A673 (cell line): ENCODE data around the gene PPP2R3B. TPM values are rescaled to one million over a fixed set of nuclear protein-coding genes. Genes with fewer than 3 reads are reported as not detected.

ENCODE experiments used
- BruUV-seq: library from RNA; stranded (reverse); fragments of 400-500 nt; replicated peaks from 2 replicates; lab custom pipeline; 2021; lab: Mats Ljungman, UMichigan
- CTCF ChIA-PET: fragments of 300-600 bp; sonication (Branson Sonifier 250); formaldehyde crosslinking; loops from one replicate; lab custom pipeline; 2022; ENCODE audit warnings: antibody characterized with exemption; lab: Charles Lee
- POLR2A ChIA-PET: fragments of 300-600 bp; sonication (Branson Sonifier 250); formaldehyde crosslinking; loops from one replicate; lab custom pipeline; 2022; ENCODE audit warnings: antibody characterized with exemption; ENCODE audit not compliant: low non-redundant PET; lab: Charles Lee
- DNase-seq: peaks from one replicate; pipeline ENCODE4 v3.0.0-alpha.2; 2015; ENCODE audit warnings: low spot score
- H3K27ac ChIP-seq: fragments of 200-600 bp; sonication (generic); 2 replicates; pipeline ENCODE4 v1.5.1; 2016; ENCODE audit warnings: mixed run types, low read depth, mild to moderate bottlenecking, mixed read lengths, antibody characterized with exemption, low read length; ENCODE audit not compliant: poor library complexity, severe bottlenecking
- H3K27me3 ChIP-seq: fragments of 200-600 bp; sonication (generic); replicated peaks from 2 replicates; pipeline ENCODE4 v1.6.1; 2017; ENCODE audit warnings: mixed run types, low read depth, mild to moderate bottlenecking, mixed read lengths, antibody characterized with exemption, low read length; ENCODE audit not compliant: insufficient read depth, poor library complexity
- H3K36me3 ChIP-seq: fragments of 200-600 bp; sonication (generic); 2 replicates; pipeline ENCODE4 v1.6.1; 2016; ENCODE audit warnings: mixed run types, mild to moderate bottlenecking, mixed read lengths, antibody characterized with exemption, low read length; ENCODE audit not compliant: insufficient read depth, poor library complexity, severe bottlenecking
- H3K4me1 ChIP-seq: fragments of 200-600 bp; sonication (generic); 2 replicates; pipeline ENCODE4 v1.6.1; 2017; ENCODE audit warnings: mixed run types, mild to moderate bottlenecking, mixed read lengths, antibody characterized with exemption, low read length; ENCODE audit not compliant: insufficient read depth, poor library complexity, severe bottlenecking
- H3K4me3 ChIP-seq: fragments of 200-600 bp; sonication (generic); 2 replicates; pipeline ENCODE4 v1.5.1; 2016; ENCODE audit warnings: low read depth, mixed run types, mild to moderate bottlenecking, mixed read lengths, low read length; ENCODE audit not compliant: poor library complexity, severe bottlenecking
- H3K9me3 ChIP-seq: fragments of 200-600 bp; sonication (generic); 2 replicates; pipeline ENCODE4 v1.6.1; 2016; ENCODE audit warnings: mixed run types, low read depth, mild to moderate bottlenecking, mixed read lengths, antibody characterized with exemption, low read length; ENCODE audit not compliant: poor library complexity, severe bottlenecking
- CTCF ChIP-seq: fragments of 300-800, 200-600 bp; sonication (generic); conservative IDR thresholded peaks from 2 replicates; pipeline ENCODE4 v1.5.1; 2017; ENCODE audit warnings: low read depth, mild to moderate bottlenecking, antibody characterized with exemption, low read length, moderate library complexity, mixed read lengths
- EZH2 ChIP-seq: fragments of 200-600 bp; sonication (generic); IDR thresholded peaks from 2 replicates; pipeline ENCODE4 v1.6.1; 2017; ENCODE audit warnings: borderline replicate concordance, low read depth, mild to moderate bottlenecking, mixed read lengths, antibody characterized with exemption, low read length; ENCODE audit not compliant: poor library complexity, severe bottlenecking
- intact Hi-C: fragments of 100-400 bp; cut with micrococcal nuclease; formaldehyde crosslinking; loops from one replicate; pipeline ENCODE4 v1.10.0; 2022; ENCODE audit not compliant: unreplicated experiment
- total RNA-seq: library from RNA; stranded (reverse); gene quantifications from 2 replicates; pipeline ENCODE4 v1.2.3, GENCODE V29; 2021

Gene PPP2R3B
- total RNA-seq, 1 experiment from 2014 or later = 43.6 TPM

- ChIA-PET CTCF (no interaction called here), POLR2A (no interaction called here)
- BruUV-seq = no TSS peak
- no peak for TF ChIP-seq EZH2
- no peak for TF ChIP-seq CTCF
- Histone ChIP-seq H3K9me3 (no peaks in the 10 kb centered on the region), H3K4me3 (no peak overlapping the region), H3K36me3 (no peaks in the 10 kb centered on the region), H3K27me3 (no peaks in the 10 kb centered on the region), H3K27ac (no peak overlapping the region), H3K4me1 (no peaks in the 10 kb centered on the region)
- DNase-seq = no peak
- intact Hi-C loops = no loop called here
Observed at GRCh38 chrX:397575-397974, 10.9 kb upstream of the PPP2R3B start.

GRCh38 chrX:394830-395229, 8.1 kb upstream of the PPP2R3B start:
- intact Hi-C loops = no loop called here
- ChIA-PET POLR2A (no interaction called here), CTCF (no interaction called here)
- no peaks in the 10 kb centered on the region for H3K9me3 ChIP-seq
- H3K27ac ChIP-seq = no peak overlapping the region
- H3K4me1 ChIP-seq = no peaks in the 10 kb centered on the region
- no peak overlapping the region for H3K4me3 ChIP-seq
- no peak for DNase-seq
- no peaks in the 10 kb centered on the region for H3K36me3 ChIP-seq
- no peak for TF ChIP-seq CTCF
- no peak for TF ChIP-seq EZH2
- H3K27me3 ChIP-seq = no peaks in the 10 kb centered on the region
- no TSS peak for BruUV-seq

GRCh38 chrX:392575-392846, 5.8 kb upstream of the PPP2R3B start:
- no TSS peak for BruUV-seq
- H3K4me1 ChIP-seq = no peaks in the 10 kb centered on the region
- H3K27me3 ChIP-seq = no peaks in the 10 kb centered on the region
- TF ChIP-seq EZH2 = no peak
- no peak for TF ChIP-seq CTCF
- no peak overlapping the region for H3K4me3 ChIP-seq
- no peaks in the 10 kb centered on the region for H3K9me3 ChIP-seq
- no peak overlapping the region for H3K27ac ChIP-seq
- DNase-seq = no peak
- ChIA-PET POLR2A (no interaction called here), CTCF (no interaction called here)
- no peaks in the 10 kb centered on the region for H3K36me3 ChIP-seq
- intact Hi-C loops = no loop called here
